Small intestine (tissue), 7 donors: Measurements from ENCODE around the gene TSBP1. TPM values are rescaled to one million over a fixed set of nuclear protein-coding genes. Genes with fewer than 3 reads are reported as not detected.
"Not testable (repeated sequence)": the region's sequence is repeated elsewhere in the genome, so short reads cannot be mapped to it uniquely, and the experiment has no call there.

Experiments
- DNase-seq, 2 donors: peaks; one replicate each; pipeline versions ENCODE4 v3.0.0 to v3.0.0-alpha.2; 2013
- FAIRE-seq: peaks from 2 replicates; lab custom pipeline; 2012; peaks lifted over from hg19 to GRCh38; lab: Jason Lieb, UNC
- H3K27ac ChIP-seq, 3 donors: one replicate each; pipeline ENCODE4 v1.5.1; 2013; ENCODE audit warnings: low read length in 2 of 3, mild to moderate bottlenecking in 2 of 3, control low read depth in 1 of 3, inconsistent platforms in 1 of 3, low read depth in 1 of 3, moderate library complexity in 1 of 3
- H3K27me3 ChIP-seq, 3 donors: one replicate each; pipeline ENCODE4 v1.6.1; 2013; ENCODE audit warnings: low read length in 3 of 3, inconsistent platforms in 1 of 3; ENCODE audit not compliant: control insufficient read depth in 3 of 3, insufficient read depth in 3 of 3
- H3K36me3 ChIP-seq, 3 donors: one replicate each; pipeline ENCODE4 v1.6.1; 2013; ENCODE audit warnings: low read length in 3 of 3, inconsistent platforms in 1 of 3, low read depth in 1 of 3, mild to moderate bottlenecking in 1 of 3, moderate library complexity in 1 of 3; ENCODE audit not compliant: control insufficient read depth in 3 of 3, insufficient read depth in 2 of 3
- H3K4me1 ChIP-seq, 3 donors: one replicate each; pipeline ENCODE4 v1.6.1; 2013; ENCODE audit warnings: low read length in 2 of 3, inconsistent platforms in 1 of 3, low read depth in 1 of 3, mild to moderate bottlenecking in 1 of 3, moderate library complexity in 1 of 3; ENCODE audit not compliant: control insufficient read depth in 3 of 3, insufficient read depth in 2 of 3
- H3K4me3 ChIP-seq, 3 donors: one replicate each; pipeline ENCODE4 v1.5.1; 2013; ENCODE audit warnings: low read length in 3 of 3, control low read depth in 1 of 3, inconsistent platforms in 1 of 3, low read depth in 1 of 3, mild to moderate bottlenecking in 1 of 3, moderate library complexity in 1 of 3
- H3K9me3 ChIP-seq, 2 donors: one replicate each; pipeline ENCODE4 v1.6.1; 2013; ENCODE audit warnings: low read depth in 1 of 2, low read length in 1 of 2; ENCODE audit not compliant: control insufficient read depth in 2 of 2, insufficient read depth in 1 of 2
- WGBS, 3 donors: extraction: QIAGEN DNeasy Blood & Tissue Kit; methylation state at CpG; one replicate each; pipeline ENCODE4 v1.1.7; 2013; 5-methylcytosine and 5-hydroxymethylcytosine counted together
- polyA plus RNA-seq, 4 donors: library from polyadenylated mRNA; stranded (reverse) in 3 of 4; unstranded in 1 of 4; fragments of 200-250 nt in 3 of 4; fragments of 120-200 nt in 1 of 4; gene quantifications; one replicate each; pipeline versions ENCODE4 v1.2.1 to v1.2.3, GENCODE V29; 2013
- donor health status: healthy with polysubstance abuse.
- donor health status: control.
- donor health status: control.
- donor health status: Bipolar disorder and iron deficiency.
- donor health status: healthy.

The TSBP1 gene
- polyA plus RNA-seq, 4 donors: not detected

GRCh38 chr6:32327103-32327502 lies 44.6 kb downstream of the TSBP1 start:
- Histone ChIP-seq H3K27me3 (peaks cover 0 to 4% (median 0%) of the 10 kb centered on the region in 3 donors), H3K27ac (no peak overlapping the region), H3K36me3 (no peaks in the 10 kb centered on the region), H3K4me3 (no peak overlapping the region), H3K9me3 (no peaks in the 10 kb centered on the region), H3K4me1 (no peaks in the 10 kb centered on the region)
- FAIRE-seq: no peak
- 51 to 91% (median 77%) methylated on average over 3 of the region's 3 CpGs for WGBS, 3 donors
- no peak for DNase-seq

- no peaks in the 10 kb centered on the region for H3K36me3 ChIP-seq
- H3K9me3 ChIP-seq: no peaks in the 10 kb centered on the region
- FAIRE-seq: no peak
- no peaks in the 10 kb centered on the region for H3K4me1 ChIP-seq
- H3K4me3 ChIP-seq: no peak overlapping the region
- no peaks in the 10 kb centered on the region for H3K27me3 ChIP-seq
- no peak for DNase-seq
- H3K27ac ChIP-seq: no peak overlapping the region
These were observed 53.2 kb downstream of the TSBP1 start for GRCh38 chr6:32318501-32318900.

- Histone ChIP-seq H3K36me3 (no peaks in the 10 kb centered on the region), H3K4me3 (no peak overlapping the region), H3K27me3 (no peaks in the 10 kb centered on the region), H3K27ac (no peak overlapping the region), H3K4me1 (no peaks in the 10 kb centered on the region), H3K9me3 (no peaks in the 10 kb centered on the region)
- FAIRE-seq (no peak), DNase-seq (no peak)
- 46 to 57% (median 55%) methylated on average over 5 of the region's 5 CpGs for WGBS, 3 donors
These were observed 54.2 kb downstream of the TSBP1 start for GRCh38 chr6:32317541-32317940.

GRCh38 chr6:32313964-32314363 lies 57.7 kb downstream of the TSBP1 start:
- no peak for DNase-seq
- H3K27me3 ChIP-seq: no peaks in the 10 kb centered on the region
- no peaks in the 10 kb centered on the region for H3K4me1 ChIP-seq
- no peak overlapping the region for H3K27ac ChIP-seq
- no peaks in the 10 kb centered on the region for H3K36me3 ChIP-seq
- FAIRE-seq: no peak
- no peaks in the 10 kb centered on the region for H3K9me3 ChIP-seq
- 94 to 98% (median 94%) methylated on average over 1 of the region's 1 CpG for WGBS, 3 donors
- no peak overlapping the region for H3K4me3 ChIP-seq

- no peak for FAIRE-seq
- Histone ChIP-seq H3K4me1 (no peaks in the 10 kb centered on the region), H3K4me3 (no peak overlapping the region), H3K27me3 (peaks cover 0 to 2% (median 0%) of the 10 kb centered on the region in 3 donors), H3K27ac (no peak overlapping the region), H3K9me3 (no peaks in the 10 kb centered on the region), H3K36me3 (no peaks in the 10 kb centered on the region)
- no peak for DNase-seq
- WGBS, 3 donors: 58 to 62% (median 62%) methylated on average over 3 of the region's 3 CpGs
These were observed 72.9 kb downstream of the TSBP1 start for GRCh38 chr6:32298632-32299336.

GRCh38 chr6:32294980-32295379 lies 76.7 kb downstream of the TSBP1 start:
- WGBS, 3 donors: 86 to 93% (median 91%) methylated on average over 3 of the region's 3 CpGs
- H3K9me3 ChIP-seq, FAIRE-seq, H3K4me3 ChIP-seq, DNase-seq, H3K27me3 ChIP-seq, H3K4me1 ChIP-seq, H3K36me3 ChIP-seq, H3K27ac ChIP-seq: not testable (repeated sequence)

GRCh38 chr6:32294566-32294965 lies 77.1 kb downstream of the TSBP1 start:
- Histone ChIP-seq H3K27me3 (peaks cover 0 to 8% (median 0%) of the 10 kb centered on the region in 3 donors), H3K4me3 (no peak overlapping the region), H3K9me3 (no peaks in the 10 kb centered on the region), H3K4me1 (peaks cover 0 to 2% (median 0%) of the 10 kb centered on the region in 3 donors), H3K36me3 (no peaks in the 10 kb centered on the region), H3K27ac (no peak overlapping the region)
- no peak for FAIRE-seq
- WGBS, 3 donors: 46 to 98% (median 90%) methylated on average over 2 of the region's 2 CpGs
- DNase-seq: no peak

- 86 to 95% (median 93%) methylated on average over 4 of the region's 4 CpGs for WGBS, 3 donors
- H3K4me3 ChIP-seq: no peak overlapping the region
- no peak overlapping the region for H3K27ac ChIP-seq
- DNase-seq (no peak), FAIRE-seq (no peak)
- peaks cover 0 to 8% (median 0%) of the 10 kb centered on the region in 3 donors for H3K27me3 ChIP-seq
- peaks cover 0 to 2% (median 0%) of the 10 kb centered on the region in 3 donors for H3K4me1 ChIP-seq
- no peaks in the 10 kb centered on the region for H3K9me3 ChIP-seq
- H3K36me3 ChIP-seq: no peaks in the 10 kb centered on the region
These were observed 78.0 kb downstream of the TSBP1 start for GRCh38 chr6:32293695-32294094.

GRCh38 chr6:32291543-32291942 lies 80.2 kb downstream of the TSBP1 start:
- FAIRE-seq (no peak), DNase-seq (peak in 1 of 2 donors; percentile 10)
- no peaks in the 10 kb centered on the region for H3K36me3 ChIP-seq
- no peaks in the 10 kb centered on the region for H3K9me3 ChIP-seq
- no peak overlapping the region for H3K27ac ChIP-seq
- 18 to 67% (median 22%) methylated on average over 1 of the region's 1 CpG for WGBS, 3 donors
- H3K4me3 ChIP-seq: no peak overlapping the region
- H3K4me1 ChIP-seq: peaks cover 0 to 2% (median 0%) of the 10 kb centered on the region in 3 donors
- H3K27me3 ChIP-seq: peaks cover 0 to 6% (median 0%) of the 10 kb centered on the region in 3 donors
